Left renal cortex interstitium (tissue), 4 donors: ENCODE measurements around the gene C5. TPM values are rescaled to one million over a fixed set of nuclear protein-coding genes. Genes with fewer than 3 reads are reported as not detected.

Experiments used
- DNase-seq, 4 donors: peaks; one replicate each; pipeline ENCODE4 v3.0.0-alpha.2; 2013; ENCODE audit warnings: low read depth in 4 of 4, low spot score in 2 of 4, missing footprints in 1 of 4
- polyA plus RNA-seq, 4 donors: library from polyadenylated mRNA; unstranded; fragments of 120-200 nt; gene quantifications; one replicate each; pipeline ENCODE4 v1.2.1, GENCODE V29; 2013; ENCODE audit not compliant: insufficient read length in 4 of 4

C5 gene
- polyA plus RNA-seq, 4 donors, result 12.6 to 17.1 (median 15.5) TPM

- no peak for DNase-seq
These were observed 103.8 kb downstream of the C5 start for GRCh38 chr9:120946259-120946658.

- no peak for DNase-seq
These were observed 105.1 kb downstream of the C5 start for GRCh38 chr9:120944948-120945347.

- no peak for DNase-seq
These were observed 105.6 kb downstream of the C5 start for GRCh38 chr9:120944434-120944843.

GRCh38 chr9:120942186-120943001 lies 107.7 kb downstream of the C5 start:
- no peak for DNase-seq

GRCh38 chr9:120941046-120941770 lies 108.9 kb downstream of the C5 start:
- no peak for DNase-seq

GRCh38 chr9:120940573-120940972 lies 109.5 kb downstream of the C5 start:
- DNase-seq, result no peak

- DNase-seq, result peak in 1 of 4 donors; percentile 43
These were observed 111.2 kb downstream of the C5 start for GRCh38 chr9:120938851-120939250.

GRCh38 chr9:120937596-120937995 lies 112.5 kb downstream of the C5 start:
- no peak for DNase-seq

GRCh38 chr9:120937127-120937526 lies 112.9 kb downstream of the C5 start:
- DNase-seq, result no peak

- DNase-seq, result no peak
These were observed 113.3 kb downstream of the C5 start for GRCh38 chr9:120936764-120937122.

- peak in 2 of 4 donors; percentile 66 to 76 for DNase-seq
These were observed 113.9 kb downstream of the C5 start for GRCh38 chr9:120936011-120936763.

GRCh38 chr9:120935383-120935857 lies 114.7 kb downstream of the C5 start:
- DNase-seq, result peak in 1 of 4 donors; percentile 64

- no peak for DNase-seq
These were observed 115.8 kb downstream of the C5 start for GRCh38 chr9:120934281-120934680.

- no peak for DNase-seq
These were observed 116.6 kb downstream of the C5 start for GRCh38 chr9:120933310-120934055.

- no peak for DNase-seq
These were observed 117.8 kb downstream of the C5 start for GRCh38 chr9:120932086-120932823.

- no peak for DNase-seq
These were observed 118.6 kb downstream of the C5 start for GRCh38 chr9:120931231-120932085.

GRCh38 chr9:120929229-120929791 lies 120.8 kb downstream of the C5 start:
- DNase-seq, result no peak

- no peak for DNase-seq
These were observed 121.4 kb downstream of the C5 start for GRCh38 chr9:120928483-120929228.
